Measurements from ENCODE around the gene RAP1GAP2.

The RAP1GAP2 gene

GRCh38 chr17:2854143-2855055 is 58.2 kb downstream of the RAP1GAP2 start:
- no peak for DNase-seq

GRCh38 chr17:2855063-2855600 is 58.9 kb downstream of the RAP1GAP2 start:
- no peak for DNase-seq

GRCh38 chr17:2856727-2857126 is 60.5 kb downstream of the RAP1GAP2 start:
- DNase-seq, result no peak

- no peak for DNase-seq
These were observed 63.8 kb downstream of the RAP1GAP2 start for GRCh38 chr17:2860045-2860444.

GRCh38 chr17:2860883-2861282 is 64.6 kb downstream of the RAP1GAP2 start:
- DNase-seq, result no peak

- DNase-seq, result no peak
These were observed 66.0 kb downstream of the RAP1GAP2 start for GRCh38 chr17:2862197-2862596.

GRCh38 chr17:2863204-2863603 is 67.0 kb downstream of the RAP1GAP2 start:
- no peak for DNase-seq

- no peak for DNase-seq
These were observed 69.0 kb downstream of the RAP1GAP2 start for GRCh38 chr17:2865228-2865627.

GRCh38 chr17:2867441-2868424 is 71.5 kb downstream of the RAP1GAP2 start:
- no peak for DNase-seq

GRCh38 chr17:2869604-2870003 is 73.4 kb downstream of the RAP1GAP2 start:
- DNase-seq, result no peak

- DNase-seq, result no peak
These were observed 75.0 kb downstream of the RAP1GAP2 start for GRCh38 chr17:2871205-2871604.

GRCh38 chr17:2871720-2872119 is 75.5 kb downstream of the RAP1GAP2 start:
- DNase-seq, result no peak

- DNase-seq, result no peak
These were observed 76.0 kb downstream of the RAP1GAP2 start for GRCh38 chr17:2872282-2872681.

GRCh38 chr17:2874189-2874686 is 78.0 kb downstream of the RAP1GAP2 start:
- DNase-seq, result no peak

- no peak for DNase-seq
These were observed 79.4 kb downstream of the RAP1GAP2 start for GRCh38 chr17:2875608-2876007.

GRCh38 chr17:2876467-2876866 is 80.2 kb downstream of the RAP1GAP2 start:
- DNase-seq, result no peak

GRCh38 chr17:2878751-2879254 is 82.6 kb downstream of the RAP1GAP2 start:
- no peak for DNase-seq

- no peak for DNase-seq
These were observed 83.8 kb downstream of the RAP1GAP2 start for GRCh38 chr17:2880050-2880449.

GRCh38 chr17:2881295-2881694 is 85.1 kb downstream of the RAP1GAP2 start:
- no peak for DNase-seq

GRCh38 chr17:2883544-2884213 is 87.4 kb downstream of the RAP1GAP2 start:
- DNase-seq, result no peak

- DNase-seq, result no peak
These were observed 89.5 kb downstream of the RAP1GAP2 start for GRCh38 chr17:2885733-2886132.

- no peak for DNase-seq
These were observed 92.1 kb downstream of the RAP1GAP2 start for GRCh38 chr17:2888326-2888725.

Data from activated CD4-positive, alpha-beta T cell treated with anti-CD3 and anti-CD28 coated beads, Interleukin-10, Interleukin-2, amounts not matched to agents 100 ng/mL and 50 ng/mL, durations not matched to agents 16 hours and 8 hours (primary cell).